ENCODE data around the gene RNF40. TPM values are rescaled to one million over a fixed set of nuclear protein-coding genes. Genes with fewer than 3 reads are reported as not detected.

Gene RNF40
- total RNA-seq, 4 donors from 2014 or later = 45.0 to 115 (median 73.0) TPM

DNA sequence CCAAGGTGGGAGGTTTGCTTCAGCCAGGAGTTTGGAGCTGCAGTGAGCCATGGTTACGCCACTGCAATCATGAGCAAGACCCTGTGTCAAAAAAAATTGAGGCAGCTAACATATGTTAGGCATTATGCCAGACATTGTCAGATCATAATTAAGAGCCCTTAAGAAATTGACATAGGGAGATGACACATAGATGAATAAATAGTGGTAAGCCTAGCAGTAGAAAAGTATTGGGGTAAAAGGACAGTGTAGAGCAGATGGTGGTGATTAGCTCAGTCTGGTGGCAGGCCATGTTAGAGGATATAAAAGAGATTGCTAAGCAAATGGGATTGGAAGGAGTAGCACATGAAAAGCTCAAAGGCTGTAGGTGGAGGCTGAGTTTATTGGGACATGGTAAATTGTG is 40.5 kb upstream of the RNF40 start:
- Histone ChIP-seq H3K4me3 (no peak overlapping the region), H3K36me3 (peaks cover 0 to 95% (median 3%) of the 10 kb centered on the region in 3 donors), H3K27ac (peak overlapping the region in 1 of 4 donors; percentile 46)

GRCh38 chr16:30722443-30722842 is 39.7 kb upstream of the RNF40 start:
- Histone ChIP-seq H3K27ac (peak overlapping the region in 2 of 4 donors; percentile 22 to 38), H3K4me1 (peaks cover 0 to 17% (median 1%) of the 10 kb centered on the region in 4 donors), H3K9me3 (no peaks in the 10 kb centered on the region), H3K4me3 (no peak overlapping the region), H3K36me3 (peaks cover 0 to 87% (median 3%) of the 10 kb centered on the region in 3 donors), H3K27me3 (no peaks in the 10 kb centered on the region)
- DNase-seq = peak in 2 of 3 donors; percentile 42 to 49
- TF ChIP-seq, protein P1, sequence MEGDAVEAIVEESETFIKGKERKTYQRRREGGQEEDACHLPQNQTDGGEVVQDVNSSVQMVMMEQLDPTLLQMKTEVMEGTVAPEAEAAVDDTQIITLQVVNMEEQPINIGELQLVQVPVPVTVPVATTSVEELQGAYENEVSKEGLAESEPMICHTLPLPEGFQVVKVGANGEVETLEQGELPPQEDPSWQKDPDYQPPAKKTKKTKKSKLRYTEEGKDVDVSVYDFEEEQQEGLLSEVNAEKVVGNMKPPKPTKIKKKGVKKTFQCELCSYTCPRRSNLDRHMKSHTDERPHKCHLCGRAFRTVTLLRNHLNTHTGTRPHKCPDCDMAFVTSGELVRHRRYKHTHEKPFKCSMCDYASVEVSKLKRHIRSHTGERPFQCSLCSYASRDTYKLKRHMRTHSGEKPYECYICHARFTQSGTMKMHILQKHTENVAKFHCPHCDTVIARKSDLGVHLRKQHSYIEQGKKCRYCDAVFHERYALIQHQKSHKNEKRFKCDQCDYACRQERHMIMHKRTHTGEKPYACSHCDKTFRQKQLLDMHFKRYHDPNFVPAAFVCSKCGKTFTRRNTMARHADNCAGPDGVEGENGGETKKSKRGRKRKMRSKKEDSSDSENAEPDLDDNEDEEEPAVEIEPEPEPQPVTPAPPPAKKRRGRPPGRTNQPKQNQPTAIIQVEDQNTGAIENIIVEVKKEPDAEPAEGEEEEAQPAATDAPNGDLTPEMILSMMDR (IDR thresholded peaks at IDR 0.05) = peak in 2 of 6 experiments; percentile 15 to 23
- no peak for TF ChIP-seq POLR2A (IDR thresholded peaks at IDR 0.05)

More for the DNA sequence above, 40.5 kb upstream of the RNF40 start:
- TF ChIP-seq POLR2A (IDR thresholded peaks at IDR 0.05) = no peak
- TF ChIP-seq, protein P1 (IDR thresholded peaks at IDR 0.05) = no peak
- no peaks in the 10 kb centered on the region for H3K9me3 ChIP-seq
- DNase-seq = no peak
- no peaks in the 10 kb centered on the region for H3K27me3 ChIP-seq
- peaks cover 0 to 17% (median 1%) of the 10 kb centered on the region in 4 donors for H3K4me1 ChIP-seq

- Histone ChIP-seq H3K36me3 (peaks cover 0 to 82% (median 3%) of the 10 kb centered on the region in 3 donors), H3K9me3 (no peaks in the 10 kb centered on the region), H3K4me3 (no peak overlapping the region), H3K27ac (peak overlapping the region in 1 of 4 donors; percentile 22), H3K27me3 (no peaks in the 10 kb centered on the region), H3K4me1 (peaks cover 0 to 17% (median 1%) of the 10 kb centered on the region in 4 donors)
- TF ChIP-seq, protein P1 (IDR thresholded peaks at IDR 0.05) = no peak
- TF ChIP-seq POLR2A (IDR thresholded peaks at IDR 0.05) = no peak
- DNase-seq = peak in 2 of 3 donors; percentile 42 to 45
Observed at GRCh38 chr16:30722916-30723315, 39.2 kb upstream of the RNF40 start.

DNA sequence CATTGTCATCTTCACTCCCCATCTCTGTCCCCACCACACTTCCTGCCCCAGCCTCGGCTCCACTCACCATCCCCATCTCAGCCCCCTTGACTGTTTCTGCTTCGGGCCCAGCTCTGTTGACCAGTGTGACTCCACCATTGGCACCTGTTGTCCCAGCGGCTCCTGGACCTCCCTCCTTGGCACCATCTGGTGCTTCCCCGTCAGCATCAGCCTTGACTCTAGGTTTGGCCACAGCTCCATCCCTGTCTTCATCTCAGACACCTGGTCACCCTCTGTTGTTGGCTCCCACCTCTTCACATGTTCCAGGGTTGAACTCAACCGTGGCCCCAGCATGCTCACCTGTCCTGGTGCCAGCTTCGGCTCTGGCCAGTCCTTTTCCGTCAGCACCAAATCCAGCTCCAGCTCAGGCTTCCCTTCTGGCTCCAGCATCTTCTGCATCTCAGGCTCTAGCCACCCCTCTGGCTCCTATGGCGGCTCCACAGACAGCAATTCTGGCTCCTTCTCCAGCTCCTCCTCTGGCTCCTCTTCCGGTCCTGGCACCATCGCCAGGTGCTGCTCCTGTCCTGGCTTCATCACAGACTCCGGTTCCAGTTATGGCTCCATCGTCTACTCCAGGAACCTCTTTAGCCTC is 38.3 kb upstream of the RNF40 start:
- H3K27ac ChIP-seq = peak overlapping the region in 1 of 4 donors; percentile 78
- TF ChIP-seq, protein P1 (IDR thresholded peaks at IDR 0.05) = no peak
- no peak for TF ChIP-seq POLR2A (IDR thresholded peaks at IDR 0.05)
- peak in 2 of 3 donors; percentile 42 for DNase-seq

GRCh38 chr16:30724641-30725417 is 37.3 kb upstream of the RNF40 start:
- no peak for TF ChIP-seq POLR2A (IDR thresholded peaks at IDR 0.05)
- TF ChIP-seq, protein P1 (IDR thresholded peaks at IDR 0.05) = no peak
- peaks cover 0 to 76% (median 3%) of the 10 kb centered on the region in 3 donors for H3K36me3 ChIP-seq
- peak in 2 of 3 donors; percentile 64 to 68 for DNase-seq
- peaks cover 0 to 26% (median 1%) of the 10 kb centered on the region in 4 donors for H3K4me1 ChIP-seq
- no peaks in the 10 kb centered on the region for H3K27me3 ChIP-seq
- no peaks in the 10 kb centered on the region for H3K9me3 ChIP-seq
- peak overlapping the region in 3 of 4 donors; percentile 50 to 78 (median 64) for H3K27ac ChIP-seq
- no peak overlapping the region for H3K4me3 ChIP-seq

More for the DNA sequence above, 38.3 kb upstream of the RNF40 start:
- Histone ChIP-seq H3K4me1 (peaks cover 0 to 18% (median 1%) of the 10 kb centered on the region in 4 donors), H3K4me3 (no peak overlapping the region), H3K9me3 (no peaks in the 10 kb centered on the region), H3K36me3 (peaks cover 0 to 76% (median 3%) of the 10 kb centered on the region in 3 donors), H3K27me3 (no peaks in the 10 kb centered on the region)

Data from Peyer's patch (tissue), 4 donors.